HEK293 (cell line): ENCODE measurements around the gene ZNF423.
A peak's percentile ranks its signal among the peaks of the same experiment; 100 is the strongest.

Experiments used
- CTCF ChIA-PET: fragments of 350-600 bp; formaldehyde crosslinking; extraction: SDS; loops from one replicate; lab custom pipeline; 2021; ENCODE audit warnings: antibody characterized with exemption; lab: Yijun Ruan, JAX
- POLR2A ChIA-PET: fragments of 300-600 bp; formaldehyde crosslinking; extraction: SDS; loops from one replicate; lab custom pipeline; 2020; ENCODE audit warnings: antibody characterized with exemption, inconsistent platforms; lab: Yijun Ruan, JAX
- H3K27ac ChIP-seq: fragments of 200-500 bp; sonication (Bioruptor generic); 2 replicates; pipeline ENCODE4 v1.5.1; 2014; ENCODE audit warnings: low read depth, low read length, control low read depth, inconsistent platforms; ENCODE audit errors: extremely low read depth
- H3K36me3 ChIP-seq, 2 experiments: fragments of 200-500 bp in 1 of 2; sonication (Bioruptor generic) in 1 of 2; 1 replicate in 1 of 2; 2 replicates in 1 of 2; pipeline ENCODE4 v1.5.1; 2014 to 2017; ENCODE audit warnings: inconsistent platforms in 2 of 2, low read length in 2 of 2; ENCODE audit not compliant: control insufficient read depth in 2 of 2, insufficient read depth in 1 of 2
- H3K4me1 ChIP-seq: fragments of 200-500 bp; sonication (Bioruptor generic); 2 replicates; pipeline ENCODE4 v1.5.1; 2014; ENCODE audit warnings: mild to moderate bottlenecking, low read length, inconsistent platforms; ENCODE audit not compliant: control insufficient read depth, insufficient read depth
- H3K4me3 ChIP-seq: 2 replicates; pipeline ENCODE4 v1.5.1; 2011; ENCODE audit warnings: low read depth, mild to moderate bottlenecking, control low read depth, low read length, moderate library complexity
- H3K9me3 ChIP-seq: fragments of 200-500 bp; sonication (Bioruptor generic); 2 replicates; pipeline ENCODE4 v1.5.1; 2014; ENCODE audit warnings: low read depth, low read length, inconsistent platforms; ENCODE audit not compliant: control insufficient read depth, insufficient read depth
- AEBP2 ChIP-seq: fragments of 450-650 bp; formaldehyde crosslinking; IDR thresholded peaks from 2 replicates; pipeline ENCODE4 v1.5.1; 2016; ENCODE audit warnings: missing biosample characterization, missing genetic modification characterization, borderline replicate concordance
- KLF1 ChIP-seq: fragments of 450-650 bp; formaldehyde crosslinking; IDR thresholded peaks from 2 replicates; pipeline ENCODE4 v1.5.1; 2016; ENCODE audit warnings: missing biosample characterization, missing genetic modification characterization
- KLF10 ChIP-seq: fragments of 450-650 bp; IDR thresholded peaks from 2 replicates; pipeline ENCODE4 v1.5.1; 2018; ENCODE audit warnings: missing biosample characterization, mild to moderate bottlenecking, missing genetic modification characterization
- SALL2 ChIP-seq: fragments of 450-650 bp; formaldehyde crosslinking; IDR thresholded peaks from 2 replicates; pipeline ENCODE4 v1.5.0; 2017; ENCODE audit warnings: missing biosample characterization, mild to moderate bottlenecking, missing genetic modification characterization, borderline replicate concordance
- SCRT2 ChIP-seq: fragments of 450-650 bp; formaldehyde crosslinking; IDR thresholded peaks from 2 replicates; pipeline ENCODE4 v1.5.1; 2016; ENCODE audit warnings: missing biosample characterization, missing genetic modification characterization
- ZNF133 ChIP-seq: fragments of 450-650 bp; formaldehyde crosslinking; IDR thresholded peaks from 2 replicates; pipeline ENCODE4 v1.5.1; 2016; ENCODE audit warnings: missing biosample characterization, missing genetic modification characterization
- ZNF211 ChIP-seq: fragments of 450-650 bp; formaldehyde crosslinking; IDR thresholded peaks from 2 replicates; pipeline ENCODE4 v1.5.1; 2016; ENCODE audit warnings: low read depth, missing biosample characterization, missing genetic modification characterization
- ZNF223 ChIP-seq: fragments of 450-650 bp; formaldehyde crosslinking; IDR thresholded peaks from 2 replicates; pipeline ENCODE4 v1.5.1; 2016; ENCODE audit warnings: missing biosample characterization, missing genetic modification characterization
- ZNF239 ChIP-seq: fragments of 450-650 bp; formaldehyde crosslinking; IDR thresholded peaks from 2 replicates; pipeline ENCODE4 v1.5.1; 2016; ENCODE audit warnings: missing biosample characterization, missing genetic modification characterization
- ZNF274 ChIP-seq, 2 experiments: fragments of 200-500 bp in 1 of 2; fragments of 450-650 bp in 1 of 2; sonication (Bioruptor generic) in 1 of 2; formaldehyde crosslinking in 1 of 2; IDR thresholded peaks; 2 replicates each; pipeline versions ENCODE4 v1.5.1 to v1.6.1; 2014 to 2016; ENCODE audit warnings: borderline replicate concordance in 1 of 2, inconsistent platforms in 1 of 2, low read length in 1 of 2, missing biosample characterization in 1 of 2, missing genetic modification characterization in 1 of 2
- ZNF280C ChIP-seq: fragments of 450-650 bp; formaldehyde crosslinking; IDR thresholded peaks from 2 replicates; pipeline ENCODE4 v1.5.1; 2016; ENCODE audit warnings: missing biosample characterization, missing genetic modification characterization
- ZNF341 ChIP-seq: fragments of 450-650 bp; formaldehyde crosslinking; IDR thresholded peaks from 2 replicates; pipeline ENCODE4; 2016; ENCODE audit warnings: low read depth, missing biosample characterization, missing genetic modification characterization
- ZNF521 ChIP-seq: fragments of 450-650 bp; formaldehyde crosslinking; IDR thresholded peaks from 2 replicates; pipeline ENCODE4 v1.5.1; 2017; ENCODE audit warnings: missing biosample characterization, mild to moderate bottlenecking, missing genetic modification characterization
- ZNF558 ChIP-seq: fragments of 450-650 bp; formaldehyde crosslinking; IDR thresholded peaks from 2 replicates; pipeline ENCODE4 v1.5.1; 2016; ENCODE audit warnings: missing biosample characterization, missing genetic modification characterization
- ZNF571 ChIP-seq: fragments of 450-650 bp; formaldehyde crosslinking; IDR thresholded peaks from 2 replicates; pipeline ENCODE4 v1.5.0; 2017; ENCODE audit warnings: missing biosample characterization, missing genetic modification characterization
- ZNF623 ChIP-seq: fragments of 450-650 bp; formaldehyde crosslinking; IDR thresholded peaks from 2 replicates; pipeline ENCODE4 v1.5.1; 2016; ENCODE audit warnings: missing biosample characterization, missing genetic modification characterization
- ZNF624 ChIP-seq: fragments of 450-650 bp; formaldehyde crosslinking; IDR thresholded peaks from 2 replicates; pipeline ENCODE4 v1.5.1; 2017; ENCODE audit warnings: missing biosample characterization, missing genetic modification characterization
- ZNF660 ChIP-seq: fragments of 450-650 bp; IDR thresholded peaks from 2 replicates; pipeline ENCODE4 v1.5.1; 2018; ENCODE audit warnings: missing biosample characterization, mild to moderate bottlenecking, missing genetic modification characterization
- ZNF776 ChIP-seq: fragments of 450-650 bp; formaldehyde crosslinking; IDR thresholded peaks from 2 replicates; pipeline ENCODE4 v1.5.0; 2017; ENCODE audit warnings: missing biosample characterization, missing genetic modification characterization, borderline replicate concordance
- ZNF785 ChIP-seq: fragments of 450-650 bp; formaldehyde crosslinking; IDR thresholded peaks from 2 replicates; pipeline ENCODE4 v1.5.1; 2016; ENCODE audit warnings: missing biosample characterization, missing genetic modification characterization
- ZNF792 ChIP-seq: fragments of 450-650 bp; formaldehyde crosslinking; IDR thresholded peaks from 2 replicates; pipeline ENCODE4 v1.5.1; 2016; ENCODE audit warnings: missing biosample characterization, missing genetic modification characterization
- TF ChIP-seq, protein P1 (sequence below): fragments of 450-650 bp; formaldehyde crosslinking; IDR thresholded peaks from 2 replicates; pipeline ENCODE4 v1.5.1; 2016; ENCODE audit warnings: missing biosample characterization, missing genetic modification characterization
- TF ChIP-seq, protein P2 (sequence below): fragments of 450-650 bp; formaldehyde crosslinking; IDR thresholded peaks from 2 replicates; pipeline ENCODE4 v1.5.1; 2017; ENCODE audit warnings: missing biosample characterization, missing genetic modification characterization
- TF ChIP-seq, protein P3 (sequence below): fragments of 450-650 bp; formaldehyde crosslinking; IDR thresholded peaks from 2 replicates; pipeline ENCODE4 v1.5.1; 2017; ENCODE audit warnings: missing biosample characterization, missing genetic modification characterization

Gene ZNF423

GRCh38 chr16:49519741-49520140 lies 336.2 kb downstream of the ZNF423 start:
- POLR2A ChIA-PET = no interaction called here
- TF ChIP-seq ZNF624 (tag by site-specific recombination) (no peak), ZNF623 (peak; percentile 89), ZNF280C (tag by site-specific recombination) (no peak), KLF1 (tag by site-specific recombination) (no peak), ZNF558 (tag by site-specific recombination) (no peak)
- TF ChIP-seq, protein P1, sequence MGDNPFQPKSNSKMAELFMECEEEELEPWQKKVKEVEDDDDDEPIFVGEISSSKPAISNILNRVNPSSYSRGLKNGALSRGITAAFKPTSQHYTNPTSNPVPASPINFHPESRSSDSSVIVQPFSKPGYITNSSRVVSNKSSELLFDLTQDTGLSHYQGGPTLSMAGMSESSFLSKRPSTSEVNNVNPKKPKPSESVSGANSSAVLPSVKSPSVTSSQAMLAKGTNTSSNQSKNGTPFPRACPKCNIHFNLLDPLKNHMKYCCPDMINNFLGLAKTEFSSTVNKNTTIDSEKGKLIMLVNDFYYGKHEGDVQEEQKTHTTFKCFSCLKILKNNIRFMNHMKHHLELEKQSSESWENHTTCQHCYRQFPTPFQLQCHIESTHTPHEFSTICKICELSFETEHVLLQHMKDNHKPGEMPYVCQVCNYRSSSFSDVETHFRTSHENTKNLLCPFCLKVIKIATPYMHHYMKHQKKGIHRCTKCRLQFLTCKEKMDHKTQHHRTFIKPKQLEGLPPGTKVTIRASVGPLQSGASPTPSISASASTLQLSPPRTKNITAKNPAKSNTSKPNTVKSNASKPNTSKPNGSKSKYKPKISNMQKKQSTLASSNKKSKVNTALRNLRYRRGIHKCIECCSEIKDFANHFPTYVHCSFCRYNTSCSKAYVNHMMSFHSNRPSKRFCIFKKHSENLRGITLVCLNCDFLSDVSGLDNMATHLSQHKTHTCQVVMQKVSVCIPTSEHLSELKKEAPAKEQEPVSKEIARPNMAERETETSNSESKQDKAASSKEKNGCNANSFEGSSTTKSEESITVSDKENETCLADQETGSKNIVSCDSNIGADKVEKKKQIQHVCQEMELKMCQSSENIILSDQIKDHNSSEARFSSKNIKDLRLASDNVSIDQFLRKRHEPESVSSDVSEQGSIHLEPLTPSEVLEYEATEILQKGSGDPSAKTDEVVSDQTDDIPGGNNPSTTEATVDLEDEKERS (tag by site-specific recombination) = no peak
- TF ChIP-seq, all 188 proteins: peak for 1
- H3K4me1 ChIP-seq = no peaks in the 10 kb centered on the region
- no peaks in the 10 kb centered on the region for H3K9me3 ChIP-seq
- CTCF ChIA-PET = no interaction called here
- H3K36me3 ChIP-seq = peaks cover 0 to 3% of the 10 kb centered on the region in 2 experiments; a peak in 1 of 3 replicates
- H3K4me3 ChIP-seq = no peak overlapping the region
- H3K27ac ChIP-seq = no peak overlapping the region

GRCh38 chr16:49519008-49519656 lies 336.8 kb downstream of the ZNF423 start:
- Histone ChIP-seq H3K27ac (no peak overlapping the region), H3K4me3 (no peak overlapping the region), H3K9me3 (no peaks in the 10 kb centered on the region), H3K4me1 (no peaks in the 10 kb centered on the region), H3K36me3 (peaks cover 0 to 3% of the 10 kb centered on the region in 2 experiments; a peak in 1 of 3 replicates)
- TF ChIP-seq SALL2 (tag by site-specific recombination) = no peak
- no peak for TF ChIP-seq ZNF776 (tag by site-specific recombination)
- TF ChIP-seq ZNF274 (IDR thresholded peaks at IDR 0.05; ENCODE audit: low read length) = no peak
- no peak for TF ChIP-seq ZNF274 (tag by site-specific recombination; IDR thresholded peaks at IDR 0.05; ENCODE audit: borderline replicate concordance)
- TF ChIP-seq, protein P2, sequence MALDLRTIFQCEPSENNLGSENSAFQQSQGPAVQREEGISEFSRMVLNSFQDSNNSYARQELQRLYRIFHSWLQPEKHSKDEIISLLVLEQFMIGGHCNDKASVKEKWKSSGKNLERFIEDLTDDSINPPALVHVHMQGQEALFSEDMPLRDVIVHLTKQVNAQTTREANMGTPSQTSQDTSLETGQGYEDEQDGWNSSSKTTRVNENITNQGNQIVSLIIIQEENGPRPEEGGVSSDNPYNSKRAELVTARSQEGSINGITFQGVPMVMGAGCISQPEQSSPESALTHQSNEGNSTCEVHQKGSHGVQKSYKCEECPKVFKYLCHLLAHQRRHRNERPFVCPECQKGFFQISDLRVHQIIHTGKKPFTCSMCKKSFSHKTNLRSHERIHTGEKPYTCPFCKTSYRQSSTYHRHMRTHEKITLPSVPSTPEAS (tag by site-specific recombination) = no peak
- no peak for TF ChIP-seq ZNF521 (tag by site-specific recombination)
- TF ChIP-seq KLF10 (tag by site-specific recombination) = no peak
- TF ChIP-seq ZNF239 (tag by site-specific recombination) = no peak
- TF ChIP-seq ZNF341 (tag by site-specific recombination) = no peak
- no peak for TF ChIP-seq ZNF211
- TF ChIP-seq ZNF133 (tag by site-specific recombination) = no peak
- no peak for TF ChIP-seq ZNF785 (tag by site-specific recombination)
- no peak for TF ChIP-seq SCRT2
- no peak for TF ChIP-seq ZNF792
- TF ChIP-seq ZNF571 = no peak
- TF ChIP-seq ZNF223 = no peak
- no peak for TF ChIP-seq AEBP2 (tag by site-specific recombination)
- no peak for TF ChIP-seq ZNF660 (tag by site-specific recombination)
- TF ChIP-seq, protein P3, sequence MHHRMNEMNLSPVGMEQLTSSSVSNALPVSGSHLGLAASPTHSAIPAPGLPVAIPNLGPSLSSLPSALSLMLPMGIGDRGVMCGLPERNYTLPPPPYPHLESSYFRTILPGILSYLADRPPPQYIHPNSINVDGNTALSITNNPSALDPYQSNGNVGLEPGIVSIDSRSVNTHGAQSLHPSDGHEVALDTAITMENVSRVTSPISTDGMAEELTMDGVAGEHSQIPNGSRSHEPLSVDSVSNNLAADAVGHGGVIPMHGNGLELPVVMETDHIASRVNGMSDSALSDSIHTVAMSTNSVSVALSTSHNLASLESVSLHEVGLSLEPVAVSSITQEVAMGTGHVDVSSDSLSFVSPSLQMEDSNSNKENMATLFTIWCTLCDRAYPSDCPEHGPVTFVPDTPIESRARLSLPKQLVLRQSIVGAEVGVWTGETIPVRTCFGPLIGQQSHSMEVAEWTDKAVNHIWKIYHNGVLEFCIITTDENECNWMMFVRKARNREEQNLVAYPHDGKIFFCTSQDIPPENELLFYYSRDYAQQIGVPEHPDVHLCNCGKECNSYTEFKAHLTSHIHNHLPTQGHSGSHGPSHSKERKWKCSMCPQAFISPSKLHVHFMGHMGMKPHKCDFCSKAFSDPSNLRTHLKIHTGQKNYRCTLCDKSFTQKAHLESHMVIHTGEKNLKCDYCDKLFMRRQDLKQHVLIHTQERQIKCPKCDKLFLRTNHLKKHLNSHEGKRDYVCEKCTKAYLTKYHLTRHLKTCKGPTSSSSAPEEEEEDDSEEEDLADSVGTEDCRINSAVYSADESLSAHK = no peak
- CTCF ChIA-PET = no interaction called here
- POLR2A ChIA-PET = no interaction called here
